Fibroblast of the aortic adventitia (primary cell): ENCODE measurements around the gene C19orf85. TPM values are rescaled to one million over a fixed set of nuclear protein-coding genes. Genes with fewer than 3 reads are reported as not detected.
A peak's percentile ranks its signal among the peaks of the same experiment; 100 is the strongest.

Experiments used
- DNase-seq: peaks from one replicate; pipeline ENCODE4 v3.0.0-alpha.2; 2010; ENCODE audit warnings: low read depth
- H3K4me3 ChIP-seq: 2 replicates; pipeline ENCODE4 v1.5.1; 2011; ENCODE audit warnings: low read depth, mild to moderate bottlenecking, control low read depth, low read length, moderate library complexity
- CTCF ChIP-seq: IDR thresholded peaks from 2 replicates; pipeline ENCODE4 v1.5.1; 2011; ENCODE audit warnings: mild to moderate bottlenecking, low read length, control low read depth, inconsistent platforms; ENCODE audit not compliant: insufficient read depth
- total RNA-seq: library from RNA; depleted of rRNA; stranded (reverse); fragments of >200 nt; gene quantifications from 2 replicates; pipeline ENCODE4 v1.2.3, GENCODE V29; 2012; ENCODE audit warnings: low replicate concordance

The C19orf85 gene
- total RNA-seq, 1 donor, result not detected

DNA sequence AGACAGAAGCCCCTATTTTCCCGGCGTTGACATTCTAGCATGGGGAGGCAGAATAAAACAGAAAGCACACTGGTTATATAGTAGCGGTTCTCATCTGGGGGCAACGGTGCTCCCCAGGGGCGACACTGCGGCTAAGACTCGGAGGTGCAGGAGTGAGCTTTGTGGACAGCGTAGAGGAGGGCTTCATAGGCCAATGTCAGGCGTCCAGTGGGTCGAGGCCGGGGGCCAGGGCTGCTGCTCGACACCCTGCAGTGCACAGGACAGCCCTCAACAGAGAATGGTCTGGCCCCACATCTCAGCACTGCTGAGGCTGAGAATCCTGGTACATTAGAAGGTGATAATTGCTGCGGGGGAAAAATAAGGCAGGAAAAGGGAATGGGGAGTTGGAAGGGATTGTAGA, 13.4 kb upstream of the C19orf85 start:
- TF ChIP-seq CTCF, result no peak
- H3K4me3 ChIP-seq, result peak overlapping the region; percentile 72
- DNase-seq, result no peak

DNA sequence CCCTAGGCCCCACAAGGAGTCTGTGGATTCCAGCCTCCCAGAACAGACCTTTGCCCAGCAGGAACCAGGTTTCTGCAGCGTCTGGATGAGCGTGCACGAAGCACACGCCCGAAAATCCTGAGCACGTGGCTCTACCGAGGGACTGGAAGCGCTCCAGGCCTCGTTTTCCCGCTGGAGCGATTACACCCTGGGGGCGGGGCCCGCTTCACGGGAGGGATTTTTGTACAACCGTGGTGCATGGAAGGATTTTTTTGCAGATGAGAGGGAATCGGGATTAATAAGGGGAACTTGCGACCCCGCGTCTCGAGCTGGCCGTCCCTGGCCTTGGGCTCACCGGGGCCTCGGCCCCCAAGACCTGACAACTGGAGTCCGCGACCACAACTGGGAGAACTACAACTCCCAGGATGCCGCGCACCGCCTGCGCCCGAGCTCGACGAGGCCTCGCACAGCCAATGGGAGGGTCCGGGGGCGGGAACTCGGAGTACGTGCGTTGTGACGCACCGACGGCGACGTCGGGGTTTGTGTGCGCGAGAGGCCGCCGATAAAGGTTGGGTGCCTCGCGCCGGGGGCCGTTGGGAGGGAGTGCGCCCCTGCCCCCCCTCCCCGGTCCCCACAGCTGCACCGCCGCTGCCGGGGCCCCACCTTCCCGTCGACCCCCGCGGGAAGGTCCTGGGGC, 11.7 kb upstream of the C19orf85 start, which contains the start of gene ZNF628:
TSS of gene ZNF628 (plus strand) at position 518 of the 676 bp plus-strand sequence. CDS start 3,294 bp downstream, outside the sequence.
- no peak for TF ChIP-seq CTCF
- peak within 1 kb of the TSS; percentile 72 for H3K4me3 ChIP-seq
- DNase-seq, result peak; percentile 97

- no peak for TF ChIP-seq CTCF
- no peak for DNase-seq
- H3K4me3 ChIP-seq, result no peak overlapping the region
These were observed 10.0 kb upstream of the C19orf85 start for GRCh38 chr19:55474269-55475265.

DNA sequence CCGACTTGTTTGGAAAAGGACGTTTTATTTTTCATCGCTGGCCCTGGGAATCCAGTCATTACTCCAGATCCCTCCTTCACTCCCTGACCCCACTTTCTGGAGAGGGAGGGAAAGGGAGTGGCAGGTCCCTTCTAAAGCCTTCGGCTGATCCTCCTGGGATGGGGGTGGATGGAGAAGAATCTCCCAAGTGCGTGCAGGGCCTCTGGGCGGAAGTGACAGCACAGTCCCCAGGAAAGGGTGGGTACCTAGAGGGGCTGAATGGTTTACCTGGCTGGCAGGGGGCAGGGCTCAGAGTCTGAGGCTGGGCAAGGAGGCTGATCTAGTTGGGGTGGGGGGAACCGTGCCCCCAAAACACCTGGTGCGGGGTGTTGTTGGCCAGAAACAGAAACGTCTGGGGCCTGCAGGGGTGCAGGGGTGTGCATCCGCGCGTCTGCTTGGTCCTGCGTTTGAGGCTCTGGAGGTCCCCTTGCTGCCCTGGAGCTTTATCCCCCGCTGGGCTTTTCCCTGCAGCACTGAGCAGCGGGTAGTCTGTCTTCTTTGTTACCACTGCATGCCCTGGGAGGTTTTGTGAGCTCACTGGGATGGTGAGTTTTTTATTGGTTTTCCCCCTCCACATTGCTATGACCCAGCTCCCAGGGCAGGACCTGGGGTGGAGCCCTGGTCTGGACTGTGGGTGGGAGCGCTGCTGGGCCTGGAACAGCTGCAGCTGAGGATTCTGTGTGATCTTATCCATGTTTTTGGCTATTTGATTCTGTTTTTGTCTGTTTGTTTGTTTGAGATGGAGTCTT, 8.9 kb upstream of the C19orf85 start:
- no peak for DNase-seq
- no peak for TF ChIP-seq CTCF
- H3K4me3 ChIP-seq, result no peak overlapping the region

DNA sequence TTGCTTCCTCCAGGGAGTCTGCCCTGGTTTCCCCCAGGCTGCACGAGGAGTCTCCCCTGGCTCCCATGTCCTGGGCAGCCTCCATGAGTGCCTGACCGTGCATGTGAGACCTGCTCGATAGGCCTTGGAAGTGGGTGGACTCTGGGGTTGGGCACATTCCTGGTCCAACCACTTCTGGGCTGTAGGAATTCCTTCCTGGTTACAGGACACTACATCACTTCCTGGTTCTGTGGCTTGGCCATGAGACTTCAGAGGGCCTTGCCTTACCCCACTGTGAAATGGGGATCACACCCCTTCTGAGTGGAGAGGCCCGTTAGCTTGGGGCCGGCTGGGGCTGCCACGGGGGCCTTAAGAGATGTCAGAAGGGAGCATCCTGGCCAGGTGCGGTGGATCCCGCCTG, 7.9 kb upstream of the C19orf85 start:
- no peak overlapping the region for H3K4me3 ChIP-seq
- peak; percentile 60 for DNase-seq
- no peak for TF ChIP-seq CTCF

- no peak for DNase-seq
- no peak for TF ChIP-seq CTCF
- no peak overlapping the region for H3K4me3 ChIP-seq
These were observed 6.7 kb upstream of the C19orf85 start for GRCh38 chr19:55471266-55471665.
